C4-2B (cell line): ENCODE data around the gene MRI1.

Experiments used
- H3K27ac ChIP-seq: fragments of 450-650 bp; 2 replicates; pipeline ENCODE4 v1.5.1; 2017
- ZFX ChIP-seq: fragments of 450-650 bp; IDR thresholded peaks from 2 replicates; pipeline ENCODE4 v1.6.1; 2017
- TF ChIP-seq, protein P1 (sequence below): fragments of 450-650 bp; conservative IDR thresholded peaks from 2 replicates; pipeline ENCODE4 v1.5.1; 2017; ENCODE audit warnings: mild to moderate bottlenecking

MRI1 gene

DNA sequence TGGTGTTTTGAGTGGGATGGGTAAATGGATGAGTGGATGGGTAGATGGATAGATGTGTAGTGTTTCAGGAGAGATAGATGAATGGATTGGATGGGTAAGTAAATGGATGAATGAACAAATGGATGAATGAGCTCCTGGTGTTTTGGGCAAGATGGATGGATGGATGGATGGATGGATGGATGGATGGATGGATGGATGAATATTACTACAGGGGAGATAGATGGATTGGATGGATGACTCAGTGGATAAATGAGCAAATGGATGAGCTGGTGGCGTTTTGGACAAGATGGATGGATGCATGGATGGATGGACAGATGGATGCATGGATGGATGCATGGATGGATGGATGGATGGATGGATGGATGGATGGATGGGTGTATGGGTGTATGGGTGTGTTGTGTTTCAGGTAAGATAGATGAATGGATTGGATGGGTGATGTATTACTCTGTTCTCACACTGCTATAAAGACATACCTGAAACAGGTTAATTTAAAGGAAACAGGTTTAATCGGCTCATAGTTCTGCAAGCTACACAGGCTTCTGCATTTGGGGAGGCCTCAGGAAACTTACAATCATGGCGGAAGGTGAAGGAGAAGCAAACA is 43.2 kb downstream of the MRI1 start:
- TF ChIP-seq ZFX: no peak
- TF ChIP-seq, protein P1, sequence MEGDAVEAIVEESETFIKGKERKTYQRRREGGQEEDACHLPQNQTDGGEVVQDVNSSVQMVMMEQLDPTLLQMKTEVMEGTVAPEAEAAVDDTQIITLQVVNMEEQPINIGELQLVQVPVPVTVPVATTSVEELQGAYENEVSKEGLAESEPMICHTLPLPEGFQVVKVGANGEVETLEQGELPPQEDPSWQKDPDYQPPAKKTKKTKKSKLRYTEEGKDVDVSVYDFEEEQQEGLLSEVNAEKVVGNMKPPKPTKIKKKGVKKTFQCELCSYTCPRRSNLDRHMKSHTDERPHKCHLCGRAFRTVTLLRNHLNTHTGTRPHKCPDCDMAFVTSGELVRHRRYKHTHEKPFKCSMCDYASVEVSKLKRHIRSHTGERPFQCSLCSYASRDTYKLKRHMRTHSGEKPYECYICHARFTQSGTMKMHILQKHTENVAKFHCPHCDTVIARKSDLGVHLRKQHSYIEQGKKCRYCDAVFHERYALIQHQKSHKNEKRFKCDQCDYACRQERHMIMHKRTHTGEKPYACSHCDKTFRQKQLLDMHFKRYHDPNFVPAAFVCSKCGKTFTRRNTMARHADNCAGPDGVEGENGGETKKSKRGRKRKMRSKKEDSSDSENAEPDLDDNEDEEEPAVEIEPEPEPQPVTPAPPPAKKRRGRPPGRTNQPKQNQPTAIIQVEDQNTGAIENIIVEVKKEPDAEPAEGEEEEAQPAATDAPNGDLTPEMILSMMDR: no peak

DNA sequence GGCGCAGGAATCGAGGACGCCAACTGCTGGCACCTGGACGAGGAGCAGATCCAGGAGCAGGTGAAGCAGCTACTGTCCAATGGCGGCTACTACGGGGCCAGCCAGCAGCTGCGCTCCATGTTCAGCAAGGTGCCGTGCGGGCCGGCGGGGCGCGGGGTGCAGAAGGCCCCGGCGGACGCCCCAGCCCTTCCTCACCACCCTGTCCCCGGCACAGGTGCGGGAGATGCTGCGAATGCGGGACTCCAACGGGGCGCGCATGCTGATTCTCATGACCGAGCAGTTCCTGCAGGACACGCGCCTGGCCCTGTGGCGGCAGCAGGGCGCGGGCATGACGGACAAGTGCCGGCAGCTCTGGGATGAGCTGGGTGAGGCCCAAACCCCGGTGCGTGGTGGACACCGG is 44.5 kb downstream of the MRI1 start:
- TF ChIP-seq, protein P1: no peak
- no peak for TF ChIP-seq ZFX
- no peak overlapping the region for H3K27ac ChIP-seq

More for the DNA sequence above, 43.2 kb downstream of the MRI1 start:
- H3K27ac ChIP-seq: no peak overlapping the region

DNA sequence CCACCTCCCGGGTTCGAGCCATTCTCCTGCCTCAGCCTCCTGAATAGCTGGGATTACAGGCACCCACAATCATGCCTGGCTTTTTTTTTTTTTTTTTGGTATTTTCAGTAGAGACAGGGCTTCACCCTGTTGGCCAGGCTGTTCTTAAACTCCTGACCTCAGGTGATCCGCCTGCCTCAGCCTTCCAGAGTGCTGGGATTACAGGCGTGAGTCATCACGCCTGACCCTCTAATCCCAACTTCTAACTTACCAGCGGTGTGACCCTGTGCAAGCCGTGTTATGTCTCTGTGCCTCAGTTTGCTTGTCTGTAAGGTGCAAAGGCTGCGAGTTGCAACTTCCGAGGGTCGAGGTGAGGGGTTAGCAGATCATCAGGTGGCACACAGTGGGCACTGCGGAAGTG is 48.2 kb downstream of the MRI1 start:
- TF ChIP-seq ZFX: no peak
- TF ChIP-seq, protein P1: no peak

DNA sequence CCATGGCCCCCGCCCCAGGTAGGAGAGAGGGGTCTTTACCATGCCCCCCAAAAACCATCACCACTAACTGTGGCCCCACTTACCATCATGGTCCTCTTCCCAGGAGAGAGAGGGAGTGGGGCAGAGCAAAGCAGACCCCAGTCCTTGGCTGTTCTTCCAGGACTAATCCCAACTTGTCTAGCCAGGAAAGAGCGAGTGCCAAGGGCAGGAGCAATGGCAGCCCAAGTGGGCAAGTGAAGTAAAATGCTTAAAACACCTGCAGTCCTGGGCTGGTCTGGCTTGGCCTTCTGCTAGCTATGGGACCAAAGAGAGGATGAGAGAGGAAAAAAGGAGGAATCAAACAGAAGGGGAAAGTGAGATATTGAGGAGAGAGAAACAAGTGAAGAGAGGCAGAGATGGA is 48.8 kb downstream of the MRI1 start:
- TF ChIP-seq ZFX: no peak
- TF ChIP-seq, protein P1: no peak
- H3K27ac ChIP-seq: no peak overlapping the region

More for the DNA sequence above, 48.2 kb downstream of the MRI1 start:
- no peak overlapping the region for H3K27ac ChIP-seq

DNA sequence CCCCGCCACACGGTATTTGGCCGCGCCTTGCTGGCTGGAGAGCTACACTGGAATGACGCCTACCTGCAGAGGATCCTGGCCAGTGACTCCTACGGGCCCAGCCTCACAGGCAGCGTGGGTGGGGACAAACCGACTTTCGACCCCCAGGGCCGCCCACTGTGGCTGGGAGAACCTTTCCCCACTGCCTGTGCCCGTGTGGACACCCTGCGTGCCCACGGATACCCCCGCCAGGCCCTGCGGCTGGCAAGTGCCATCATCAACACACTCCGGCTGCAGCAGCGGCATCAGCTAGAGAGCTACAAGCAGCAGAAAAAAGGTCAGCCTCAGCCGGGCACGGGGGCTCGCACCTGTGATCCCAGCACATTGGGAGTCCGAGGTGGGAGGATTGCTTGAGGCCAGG is 50.2 kb downstream of the MRI1 start:
- H3K27ac ChIP-seq: no peak overlapping the region
- TF ChIP-seq ZFX: no peak
- TF ChIP-seq, protein P1: no peak

DNA sequence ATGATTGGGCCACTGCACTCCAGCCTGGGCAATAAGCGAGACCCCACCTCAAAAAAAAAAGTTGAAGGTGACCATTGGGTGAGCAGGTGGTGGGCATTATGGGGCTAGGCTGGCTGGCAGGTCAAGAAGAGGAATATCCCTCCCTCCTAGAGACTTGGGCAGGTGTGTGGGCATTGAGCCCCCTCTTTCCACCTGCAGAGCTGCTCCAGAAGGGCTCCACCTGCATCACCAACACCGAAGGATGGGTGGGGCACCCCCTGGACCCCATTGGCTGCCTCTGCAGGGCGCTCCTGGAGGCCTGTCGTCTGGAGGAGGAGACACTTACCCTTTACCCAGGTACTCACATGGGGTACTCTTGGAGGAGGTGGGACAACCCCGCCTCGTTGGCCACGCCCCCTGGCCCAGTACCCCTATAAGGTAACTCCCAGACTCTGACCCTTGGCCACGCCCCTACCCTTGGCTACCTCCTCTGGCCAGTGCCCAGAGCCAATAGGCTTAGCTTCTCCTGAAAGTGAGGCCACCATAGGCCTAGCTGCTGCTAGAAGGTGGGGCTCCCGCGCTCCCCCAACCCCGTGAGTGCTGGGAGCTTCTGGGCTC is 52.8 kb downstream of the MRI1 start:
- TF ChIP-seq, protein P1: no peak
- TF ChIP-seq ZFX: no peak
- H3K27ac ChIP-seq: no peak overlapping the region

DNA sequence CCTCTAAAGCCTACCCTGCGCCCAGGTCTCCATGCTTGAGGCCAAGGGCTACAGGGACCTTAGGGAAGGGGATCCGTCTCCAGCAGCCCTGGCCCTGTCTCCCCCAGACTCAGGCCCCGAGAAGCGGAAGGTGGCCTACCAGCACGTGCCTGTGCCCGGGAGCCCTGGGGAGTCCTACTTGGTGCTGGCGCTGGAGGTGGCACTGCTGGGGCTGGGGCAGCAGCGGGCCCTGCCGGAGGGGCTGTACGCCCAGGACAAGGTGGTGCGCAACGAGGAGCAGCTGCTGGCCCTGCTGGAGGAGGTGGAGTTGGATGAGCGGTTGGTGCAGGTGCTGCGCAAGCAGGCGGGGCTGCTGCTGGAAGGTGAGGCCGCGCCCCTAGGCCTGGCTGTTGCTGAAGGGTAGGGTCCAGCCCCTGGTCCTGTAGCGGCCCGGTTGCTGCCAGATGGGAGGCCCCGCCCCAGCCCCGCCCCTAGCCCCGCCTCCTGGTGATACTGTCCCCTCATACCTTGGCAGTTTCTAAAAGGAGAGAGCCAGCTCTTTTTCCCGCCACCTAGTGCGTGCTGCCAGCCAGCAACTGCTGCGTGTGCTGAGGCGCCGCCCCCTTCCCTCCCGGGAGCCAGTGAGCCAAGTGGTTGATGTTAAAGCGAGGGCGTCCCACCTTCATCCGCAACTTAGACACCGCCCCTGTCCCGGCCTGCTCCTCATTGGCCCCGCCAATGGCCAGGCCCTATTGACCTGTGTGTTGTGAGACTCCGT is 53.5 kb downstream of the MRI1 start:
- TF ChIP-seq, protein P1: no peak
- TF ChIP-seq ZFX: no peak
- H3K27ac ChIP-seq: no peak overlapping the region
